C4-2B (cell line): Measurements from ENCODE around the gene TSGA10.

Source experiments
- ZFX ChIP-seq: fragments of 450-650 bp; IDR thresholded peaks from 2 replicates; pipeline ENCODE4 v1.6.1; 2017
- TF ChIP-seq, protein P1 (sequence below): fragments of 450-650 bp; conservative IDR thresholded peaks from 2 replicates; pipeline ENCODE4 v1.5.1; 2017; ENCODE audit warnings: mild to moderate bottlenecking

DNA sequence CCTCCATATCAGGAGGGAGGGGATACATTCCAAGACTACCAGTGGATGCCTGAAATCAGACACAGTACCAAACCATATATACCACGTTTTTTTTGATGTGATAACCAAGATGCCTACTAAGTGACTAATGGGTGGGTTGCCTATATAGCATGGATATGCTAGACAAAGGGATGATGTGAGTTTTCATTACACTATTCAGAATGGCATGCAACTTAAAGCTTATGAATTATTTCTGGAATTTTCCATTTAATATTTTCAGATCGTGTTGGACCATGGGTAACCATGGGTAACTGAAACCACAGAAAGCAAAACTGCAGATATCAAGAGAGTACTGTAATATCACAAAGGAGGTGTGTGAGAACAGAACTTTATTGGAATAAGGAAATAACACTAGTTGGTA is 179.1 kb downstream of the TSGA10 start:
- TF ChIP-seq, protein P1, sequence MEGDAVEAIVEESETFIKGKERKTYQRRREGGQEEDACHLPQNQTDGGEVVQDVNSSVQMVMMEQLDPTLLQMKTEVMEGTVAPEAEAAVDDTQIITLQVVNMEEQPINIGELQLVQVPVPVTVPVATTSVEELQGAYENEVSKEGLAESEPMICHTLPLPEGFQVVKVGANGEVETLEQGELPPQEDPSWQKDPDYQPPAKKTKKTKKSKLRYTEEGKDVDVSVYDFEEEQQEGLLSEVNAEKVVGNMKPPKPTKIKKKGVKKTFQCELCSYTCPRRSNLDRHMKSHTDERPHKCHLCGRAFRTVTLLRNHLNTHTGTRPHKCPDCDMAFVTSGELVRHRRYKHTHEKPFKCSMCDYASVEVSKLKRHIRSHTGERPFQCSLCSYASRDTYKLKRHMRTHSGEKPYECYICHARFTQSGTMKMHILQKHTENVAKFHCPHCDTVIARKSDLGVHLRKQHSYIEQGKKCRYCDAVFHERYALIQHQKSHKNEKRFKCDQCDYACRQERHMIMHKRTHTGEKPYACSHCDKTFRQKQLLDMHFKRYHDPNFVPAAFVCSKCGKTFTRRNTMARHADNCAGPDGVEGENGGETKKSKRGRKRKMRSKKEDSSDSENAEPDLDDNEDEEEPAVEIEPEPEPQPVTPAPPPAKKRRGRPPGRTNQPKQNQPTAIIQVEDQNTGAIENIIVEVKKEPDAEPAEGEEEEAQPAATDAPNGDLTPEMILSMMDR, result no peak
- no peak for TF ChIP-seq ZFX
